Activated CD4-positive, CD25-positive, alpha-beta regulatory T cell (primary cell): Measurements from ENCODE around the gene ADPRHL1.
"Not testable (repeated sequence)": the region's sequence is repeated elsewhere in the genome, so short reads cannot be mapped to it uniquely, and the experiment has no call there.

ENCODE experiments used
- DNase-seq, 4 experiments: peaks; one replicate each; lab custom pipeline; 2025; lab: John Stamatoyannopoulos, UW

The ADPRHL1 gene

GRCh38 chr13:113402471-113403254 lies 50.6 kb downstream of the ADPRHL1 start:
- no peak for DNase-seq

- no peak for DNase-seq
These were observed 51.6 kb downstream of the ADPRHL1 start for GRCh38 chr13:113401452-113402415.

DNA sequence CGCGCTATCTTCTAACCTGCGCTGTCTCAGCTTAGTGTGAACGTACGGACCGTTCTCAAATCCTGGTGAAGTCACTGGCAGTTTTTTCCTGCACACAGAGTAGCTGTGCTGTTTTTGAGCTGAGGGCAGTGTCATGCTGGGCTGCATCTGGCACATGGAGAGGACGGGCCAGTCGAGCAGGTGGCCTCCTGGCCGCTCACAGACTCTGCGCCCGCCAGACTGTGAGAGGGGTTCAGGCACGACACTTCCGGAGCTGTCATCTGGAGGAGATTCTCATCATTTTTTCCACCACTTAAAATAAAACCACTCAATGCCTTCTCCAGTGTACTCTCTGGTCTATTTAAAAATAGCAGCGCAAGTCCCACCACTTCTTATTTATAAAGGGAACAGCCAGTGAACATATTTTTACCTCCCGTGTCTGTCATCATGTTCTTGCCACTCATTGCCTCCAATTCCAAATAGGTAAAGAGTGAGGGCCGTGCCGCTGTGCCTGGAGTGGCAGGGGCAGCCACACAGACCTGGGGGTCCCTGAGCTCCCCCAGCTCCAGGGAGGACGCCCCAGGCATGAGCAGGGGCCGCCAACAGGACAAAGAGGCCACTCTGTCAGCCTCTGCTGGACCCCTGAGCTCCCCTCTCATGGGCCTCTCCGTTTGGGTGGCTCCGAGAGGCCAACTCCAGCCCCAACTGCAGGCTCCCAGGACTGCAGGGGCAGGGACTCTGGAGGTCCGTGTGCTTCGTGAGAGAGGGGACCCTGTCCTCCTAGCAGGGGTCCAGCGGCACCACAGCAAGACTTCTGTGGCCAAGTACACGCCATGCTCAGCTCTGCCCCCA lies 52.5 kb downstream of the ADPRHL1 start:
- no peak for DNase-seq

DNA sequence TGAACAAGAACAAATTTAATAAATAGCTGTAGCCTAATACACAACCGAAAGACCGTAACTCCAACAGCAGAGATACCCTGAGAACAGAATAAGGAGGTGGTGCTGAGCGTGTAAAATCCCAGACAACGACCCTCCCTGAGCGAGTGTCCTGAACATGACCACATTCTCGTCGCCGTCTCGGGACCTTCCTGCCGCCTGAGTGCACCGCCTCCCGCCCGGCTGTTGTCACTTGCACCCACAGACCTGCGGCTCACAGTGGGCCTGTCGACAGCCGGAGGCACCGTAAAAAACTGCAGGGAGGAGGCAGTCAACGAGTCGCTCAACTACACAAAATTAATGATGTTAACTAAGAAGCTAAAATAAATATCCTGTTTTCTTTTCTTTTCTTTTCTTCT lies 53.5 kb downstream of the ADPRHL1 start:
- DNase-seq, result no peak

GRCh38 chr13:113398963-113399754 lies 54.1 kb downstream of the ADPRHL1 start:
- no peak for DNase-seq

GRCh38 chr13:113397608-113398425 lies 55.5 kb downstream of the ADPRHL1 start:
- no peak for DNase-seq

GRCh38 chr13:113394339-113394640 lies 59.0 kb downstream of the ADPRHL1 start:
- DNase-seq, result no peak

- peak; percentile 69 to 84 (median 76) for DNase-seq
These were observed 59.5 kb downstream of the ADPRHL1 start for GRCh38 chr13:113393563-113394338.

DNA sequence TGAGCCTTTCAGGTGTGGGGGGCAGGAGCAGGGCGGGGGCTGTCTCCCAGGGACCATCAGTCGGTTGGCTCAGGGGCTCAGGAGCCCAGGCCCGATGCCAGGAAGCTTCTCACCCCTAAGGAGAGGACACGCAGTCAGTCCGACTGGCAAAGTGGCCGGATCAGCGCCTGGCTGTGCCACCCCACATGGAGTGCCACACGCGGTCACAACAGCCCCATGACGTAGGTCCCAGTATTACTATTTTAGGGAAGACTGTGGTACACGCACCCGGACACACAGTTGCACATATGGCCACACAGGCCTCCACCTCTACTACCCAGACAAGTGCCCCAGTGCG lies 60.1 kb downstream of the ADPRHL1 start:
- DNase-seq, result no peak

DNA sequence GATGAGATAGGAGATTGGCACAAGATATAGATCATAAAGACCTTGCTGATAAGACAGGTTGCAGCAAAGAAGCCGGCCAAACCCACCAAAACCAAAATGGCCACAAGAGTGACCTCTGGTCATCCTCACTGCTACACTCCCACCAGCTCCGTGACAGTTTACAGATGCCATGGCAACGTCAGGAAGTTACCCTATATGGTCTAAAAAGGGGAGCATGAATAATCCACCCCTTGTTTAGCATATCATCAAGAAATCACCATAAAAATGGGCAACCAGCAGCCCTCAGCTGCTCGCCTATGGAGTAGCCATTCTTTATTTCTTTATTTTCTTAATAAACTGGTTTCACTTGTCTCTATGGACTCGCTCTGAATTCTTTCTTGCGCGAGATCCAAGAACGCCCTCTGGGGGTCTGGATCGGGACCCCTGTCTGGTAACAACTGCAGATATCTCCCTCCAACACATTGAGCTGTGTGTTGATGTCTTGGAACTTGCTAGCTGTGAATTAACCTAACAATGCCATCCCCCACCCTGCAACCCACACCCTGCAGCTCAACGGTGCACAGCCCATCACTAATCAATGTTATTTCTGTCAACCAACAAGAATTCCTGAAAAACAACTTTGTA lies 62.3 kb downstream of the ADPRHL1 start:
- DNase-seq, result no peak

GRCh38 chr13:113389586-113389985 lies 63.7 kb downstream of the ADPRHL1 start:
- not testable (repeated sequence) for DNase-seq

GRCh38 chr13:113387396-113387795 lies 65.9 kb downstream of the ADPRHL1 start:
- no peak for DNase-seq

DNA sequence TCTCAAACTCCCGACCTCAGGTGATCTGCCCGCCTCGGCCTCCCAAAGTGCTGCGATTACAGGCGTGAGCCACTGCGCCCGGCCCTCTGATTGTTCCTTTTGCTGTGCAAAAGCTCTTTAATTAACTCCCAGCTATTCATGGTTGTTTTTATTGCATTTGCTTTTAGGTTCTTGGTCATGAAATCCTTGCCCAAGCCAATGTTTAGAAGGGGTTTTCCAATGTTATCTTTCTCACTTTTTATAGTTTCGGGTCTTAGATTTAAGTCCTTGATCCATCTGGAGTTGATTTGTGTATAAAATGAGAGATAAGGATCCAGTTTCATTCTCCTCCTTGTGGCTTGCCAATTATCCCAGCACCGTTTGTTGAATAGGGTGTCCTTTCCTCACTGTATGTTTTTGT lies 70.2 kb downstream of the ADPRHL1 start:
- no peak for DNase-seq

DNA sequence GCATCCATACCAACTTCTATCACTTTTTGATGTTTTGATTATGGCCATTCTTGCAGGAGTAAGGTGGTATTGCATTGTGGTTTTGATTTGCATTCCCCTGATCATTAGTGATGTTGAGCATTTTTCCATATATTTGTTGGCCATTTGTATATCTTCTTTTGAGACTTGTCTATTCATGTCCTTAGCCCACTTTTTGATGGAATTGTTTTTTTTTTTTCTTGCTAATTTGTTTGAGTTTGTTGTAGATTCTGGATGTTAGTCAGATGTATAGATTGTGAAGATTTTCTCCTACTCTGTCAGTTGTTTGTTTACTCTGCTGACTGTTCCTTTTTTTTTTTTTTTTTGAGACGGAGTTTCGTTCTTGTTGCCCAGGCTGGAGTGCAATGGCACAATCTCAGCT lies 70.7 kb downstream of the ADPRHL1 start:
- DNase-seq, result not testable (repeated sequence)

GRCh38 chr13:113378825-113379224 lies 74.5 kb downstream of the ADPRHL1 start:
- no peak for DNase-seq

DNA sequence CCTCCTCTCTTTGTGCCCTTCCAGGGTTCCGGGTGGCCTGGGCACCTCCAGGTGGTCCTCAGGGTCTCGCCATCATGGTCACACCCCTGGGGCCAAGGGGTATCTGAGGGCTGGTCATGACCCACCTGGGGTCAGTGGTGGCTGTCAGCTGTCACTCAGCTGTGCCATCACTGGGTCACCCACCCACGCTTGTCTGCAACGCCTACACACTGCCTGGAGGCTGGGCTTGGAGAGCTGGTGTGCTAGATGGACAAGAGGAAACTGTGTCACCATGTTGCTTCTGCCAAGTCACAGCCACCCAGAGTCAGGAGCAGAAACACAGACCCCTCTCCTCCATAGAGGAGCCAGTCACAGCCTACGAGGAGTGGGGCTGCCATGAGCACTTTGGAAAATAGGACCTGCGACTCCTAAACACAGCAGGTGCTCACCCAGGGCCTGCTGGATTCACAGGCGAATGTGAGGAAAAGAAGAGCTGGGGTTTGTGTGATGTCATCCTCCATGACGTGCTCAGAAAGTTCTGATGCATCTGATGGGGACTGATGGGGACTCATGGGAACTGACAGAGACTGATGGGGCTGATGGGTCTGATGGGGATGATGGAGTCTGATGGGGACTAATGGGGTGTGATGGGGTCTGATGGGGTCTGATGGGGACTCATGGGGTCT lies 78.6 kb downstream of the ADPRHL1 start:
- DNase-seq, result no peak

GRCh38 chr13:113373811-113374485 lies 79.3 kb downstream of the ADPRHL1 start:
- no peak for DNase-seq

- not testable (repeated sequence) for DNase-seq
These were observed 81.6 kb downstream of the ADPRHL1 start for GRCh38 chr13:113371701-113372100.
